Measurements from ENCODE around the gene PNLIPRP1.

GRCh38 chr10:116610443-116611152 is 19.8 kb downstream of the PNLIPRP1 start:
- TF ChIP-seq EZH2phosphoT487 (conservative IDR thresholded peaks at IDR 0.05; ENCODE audit: low read length) = no peak
- TF ChIP-seq, protein P1, sequence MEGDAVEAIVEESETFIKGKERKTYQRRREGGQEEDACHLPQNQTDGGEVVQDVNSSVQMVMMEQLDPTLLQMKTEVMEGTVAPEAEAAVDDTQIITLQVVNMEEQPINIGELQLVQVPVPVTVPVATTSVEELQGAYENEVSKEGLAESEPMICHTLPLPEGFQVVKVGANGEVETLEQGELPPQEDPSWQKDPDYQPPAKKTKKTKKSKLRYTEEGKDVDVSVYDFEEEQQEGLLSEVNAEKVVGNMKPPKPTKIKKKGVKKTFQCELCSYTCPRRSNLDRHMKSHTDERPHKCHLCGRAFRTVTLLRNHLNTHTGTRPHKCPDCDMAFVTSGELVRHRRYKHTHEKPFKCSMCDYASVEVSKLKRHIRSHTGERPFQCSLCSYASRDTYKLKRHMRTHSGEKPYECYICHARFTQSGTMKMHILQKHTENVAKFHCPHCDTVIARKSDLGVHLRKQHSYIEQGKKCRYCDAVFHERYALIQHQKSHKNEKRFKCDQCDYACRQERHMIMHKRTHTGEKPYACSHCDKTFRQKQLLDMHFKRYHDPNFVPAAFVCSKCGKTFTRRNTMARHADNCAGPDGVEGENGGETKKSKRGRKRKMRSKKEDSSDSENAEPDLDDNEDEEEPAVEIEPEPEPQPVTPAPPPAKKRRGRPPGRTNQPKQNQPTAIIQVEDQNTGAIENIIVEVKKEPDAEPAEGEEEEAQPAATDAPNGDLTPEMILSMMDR (IDR thresholded peaks at IDR 0.05; ENCODE audit: insufficient read depth, low read length, poor library complexity, severe bottlenecking) = no peak

All from SU-DHL-6 (cell line).